GOT3 (cell line): ENCODE results near the gene SPEF1.

Experiments
- DNase-seq: peaks from one replicate; lab custom pipeline; 2025; ENCODE audit warnings: mixed read lengths; lab: John Stamatoyannopoulos, UW

SPEF1 gene

DNA sequence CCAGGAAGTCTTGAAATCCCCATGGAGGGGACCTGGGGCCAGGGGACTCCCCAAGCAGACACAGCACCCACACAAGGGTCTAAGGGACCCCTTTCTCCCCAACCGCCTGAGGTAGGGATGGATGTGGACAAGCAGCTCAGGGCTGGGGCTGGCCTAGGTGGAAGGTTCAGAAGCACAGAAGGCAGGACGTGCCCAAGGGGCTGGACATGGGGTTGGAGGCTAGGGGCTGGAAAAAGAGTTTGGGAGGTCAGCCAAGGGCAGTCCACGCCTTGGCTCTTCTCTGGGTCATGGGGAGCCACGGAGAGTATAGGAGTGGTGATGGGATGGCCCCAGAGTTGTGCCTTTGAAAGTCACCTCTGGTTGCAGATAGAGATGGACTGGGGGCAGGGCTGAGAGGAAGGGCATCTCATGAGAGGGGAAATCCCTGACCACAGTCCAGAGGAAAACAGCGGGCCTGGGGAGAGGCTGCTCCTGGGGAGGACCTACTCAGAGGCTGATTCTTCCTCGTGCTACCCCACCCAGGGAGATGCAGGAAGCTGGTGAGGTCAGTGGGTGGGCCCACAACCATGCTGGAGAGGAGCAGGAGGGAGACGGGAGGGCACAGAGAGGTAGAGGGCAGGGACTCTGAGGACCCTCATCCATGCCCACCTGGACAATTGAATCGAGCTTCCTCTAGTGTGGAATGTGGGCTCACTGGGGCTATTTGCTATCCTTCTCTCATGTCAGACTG lies 51.3 kb downstream of the SPEF1 start:
- no peak for DNase-seq

DNA sequence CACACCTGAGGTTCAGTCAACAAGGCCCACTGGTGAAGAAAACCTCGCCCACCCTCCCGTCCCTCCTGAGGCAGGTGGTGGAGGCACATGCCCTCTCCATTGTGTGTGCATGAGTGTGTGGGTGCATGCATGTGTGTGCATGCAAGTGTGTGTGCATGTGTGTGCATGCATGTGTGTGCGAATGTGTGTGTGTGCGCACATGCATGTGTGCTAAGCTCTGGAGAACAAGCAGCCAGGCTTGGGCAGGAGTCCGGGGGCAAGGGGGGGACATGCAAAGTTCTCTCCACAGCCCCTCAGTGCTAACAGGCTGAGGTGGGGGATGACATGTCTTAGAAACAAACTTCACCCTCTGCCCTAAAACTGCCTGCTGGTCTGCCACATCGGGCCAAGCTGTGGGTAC lies 51.9 kb downstream of the SPEF1 start:
- DNase-seq: no peak

DNA sequence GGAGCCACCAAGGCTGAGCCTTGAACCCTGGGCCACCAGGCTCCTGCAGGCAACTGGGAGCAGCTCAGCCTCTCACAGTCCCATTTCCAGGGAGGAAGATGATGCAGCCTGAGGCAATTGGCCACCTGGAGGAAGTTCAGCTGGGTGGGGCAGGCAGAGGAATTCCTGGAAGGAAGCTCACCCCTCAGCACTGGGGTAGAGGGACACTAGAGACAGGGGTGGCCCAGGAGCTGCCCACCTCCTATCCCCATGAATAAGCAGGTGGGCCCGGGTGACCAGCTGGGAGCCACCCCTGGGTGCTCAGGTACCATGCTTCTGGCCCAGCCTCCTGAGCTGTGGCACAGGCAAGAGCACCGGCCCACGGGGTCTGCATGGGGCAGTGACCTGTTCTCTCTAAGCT lies 52.4 kb downstream of the SPEF1 start:
- no peak for DNase-seq

DNA sequence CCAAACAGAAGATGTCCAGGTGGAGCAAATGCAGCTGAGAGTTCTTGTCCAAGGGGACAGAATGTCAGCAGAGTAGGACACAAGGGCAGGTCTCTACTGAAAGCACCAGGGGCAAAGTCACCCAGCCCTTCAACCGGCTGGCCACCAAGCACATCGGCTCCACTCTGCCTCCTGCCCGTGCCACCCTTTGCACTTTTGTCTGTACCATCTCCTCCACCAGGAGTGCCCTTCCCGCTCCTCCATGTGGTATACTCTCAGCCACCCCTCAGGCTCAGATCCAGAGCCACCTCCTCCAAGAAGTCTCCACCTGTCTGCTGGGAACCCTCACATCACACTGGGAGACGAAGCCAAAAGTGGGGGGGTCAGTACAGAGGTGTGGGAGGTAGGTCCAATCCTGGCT lies 52.9 kb downstream of the SPEF1 start:
- DNase-seq: no peak
